Stimulated activated CD4-positive, alpha-beta T cell treated with anti-CD3 and anti-CD28 coated beads, Interleukin-1b, Interleukin-23, amount 100 ng/mL, for 24 hours (primary cell): ENCODE results near the gene XRCC1.
"Not testable (repeated sequence)": the region's sequence is repeated elsewhere in the genome, so short reads cannot be mapped to it uniquely, and the experiment has no call there.

ENCODE experiments used
- DNase-seq, 4 experiments: peaks; one replicate each; pipeline ENCODE4 v3.0.0-alpha.2; 2020; ENCODE audit warnings: low read depth in 4 of 4, low spot score in 1 of 4

The XRCC1 gene

DNA sequence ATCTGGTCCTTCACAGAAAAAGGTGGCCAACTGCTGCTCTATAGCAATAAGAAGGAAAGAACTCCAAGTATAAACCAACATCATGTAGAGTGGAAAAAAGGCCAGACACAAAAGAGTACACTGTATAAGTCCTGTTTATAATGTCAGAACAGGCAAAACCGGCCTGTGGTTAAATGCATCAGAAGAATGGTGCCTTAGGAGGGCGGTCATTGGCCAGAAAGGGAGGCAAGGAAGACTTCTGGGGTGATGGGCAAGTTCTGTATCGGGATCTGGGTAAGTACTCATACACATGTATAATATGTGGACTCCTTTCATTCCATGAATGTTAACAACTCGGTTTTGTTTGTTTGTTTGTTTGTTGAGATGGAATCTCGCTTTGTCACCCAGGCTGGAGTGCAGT lies 52.4 kb downstream of the XRCC1 start:
- DNase-seq, result no peak

DNA sequence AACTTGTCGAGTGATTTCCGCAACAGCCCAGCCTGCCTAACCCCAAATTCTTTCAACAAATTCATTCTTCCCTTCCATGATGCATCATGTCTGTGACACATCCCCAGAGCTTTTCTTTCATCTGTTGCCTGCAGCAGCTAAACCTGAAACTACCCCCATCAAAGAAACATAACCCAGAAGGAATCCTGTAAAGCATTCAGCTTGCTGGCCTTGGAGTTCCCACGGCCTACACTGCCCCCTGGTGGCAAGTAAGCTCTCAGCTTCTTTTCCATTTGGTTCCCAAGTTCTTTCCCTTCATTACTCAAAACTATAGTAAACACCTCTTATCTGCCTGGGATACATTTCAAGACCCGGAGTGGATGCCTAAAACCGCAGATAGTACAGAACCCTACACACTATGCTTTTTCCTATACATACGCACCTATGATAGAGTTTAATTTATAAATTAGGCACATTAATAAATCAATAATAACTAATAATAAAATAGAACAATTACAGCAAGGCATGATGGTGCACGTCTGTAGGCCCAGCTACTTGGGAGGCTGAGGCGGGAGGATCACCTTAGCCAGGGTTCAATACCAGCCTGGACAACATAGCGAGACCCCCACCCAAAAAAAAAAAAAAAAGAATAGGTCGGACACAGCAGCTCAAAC lies 55.8 kb downstream of the XRCC1 start:
- peak; percentile 64 to 75 (median 70) for DNase-seq

DNA sequence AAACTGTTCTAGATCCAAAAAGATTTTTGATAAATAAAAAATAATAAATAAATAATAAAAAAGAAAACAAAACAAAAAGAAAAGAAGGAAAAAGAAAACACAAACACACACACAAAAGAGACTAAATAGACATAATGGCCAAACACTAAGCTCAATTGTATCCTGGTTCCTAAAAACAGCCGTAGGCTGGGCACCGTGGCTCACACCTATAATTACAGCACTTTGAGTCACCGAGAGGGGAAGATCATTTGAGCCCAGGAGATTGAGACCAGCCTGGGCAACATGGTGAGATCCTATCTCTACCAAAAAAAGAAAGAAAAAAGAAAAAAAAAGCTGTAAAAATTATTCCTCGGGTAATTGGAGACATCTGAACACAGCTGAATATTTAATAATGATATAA lies 57.3 kb downstream of the XRCC1 start:
- no peak for DNase-seq

DNA sequence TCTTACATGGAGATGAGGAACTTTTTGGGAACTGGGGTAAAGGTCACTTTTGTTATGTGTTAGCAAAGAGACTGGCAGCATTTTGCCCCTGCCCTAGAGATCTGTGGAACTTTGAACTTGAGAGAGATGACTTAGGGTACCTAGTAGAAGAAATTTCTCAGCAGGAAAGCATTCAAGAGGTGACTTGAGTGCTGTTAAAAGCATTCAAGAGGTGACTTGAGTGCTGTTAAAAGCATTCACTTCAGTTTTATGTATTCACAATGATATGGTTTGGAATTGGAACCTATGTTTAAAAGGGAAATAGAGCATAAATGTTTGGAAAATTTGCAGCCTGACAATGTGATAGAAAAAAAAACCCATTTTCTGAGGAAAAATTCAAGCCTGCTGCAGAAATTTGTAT lies 62.9 kb downstream of the XRCC1 start:
- DNase-seq, result not testable (repeated sequence)

DNA sequence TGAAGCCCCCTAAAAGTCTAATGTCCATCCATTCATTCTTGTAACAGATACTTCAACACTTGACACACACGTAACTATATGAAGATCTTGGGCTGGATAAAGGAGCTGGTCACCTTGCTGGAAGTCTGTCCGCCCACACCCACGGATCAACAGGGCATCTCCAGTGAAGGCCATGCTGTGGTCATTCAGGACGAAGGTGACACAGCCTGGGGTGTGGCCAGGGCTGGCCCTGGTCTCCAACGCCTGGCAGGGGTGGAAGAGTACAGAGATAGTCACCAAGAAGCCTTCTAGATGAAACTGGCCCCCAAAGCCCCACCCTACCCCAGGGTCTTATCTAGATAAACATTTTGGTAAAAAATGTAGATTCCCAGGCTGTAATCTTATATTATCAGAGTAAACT lies 64.0 kb downstream of the XRCC1 start:
- no peak for DNase-seq

DNA sequence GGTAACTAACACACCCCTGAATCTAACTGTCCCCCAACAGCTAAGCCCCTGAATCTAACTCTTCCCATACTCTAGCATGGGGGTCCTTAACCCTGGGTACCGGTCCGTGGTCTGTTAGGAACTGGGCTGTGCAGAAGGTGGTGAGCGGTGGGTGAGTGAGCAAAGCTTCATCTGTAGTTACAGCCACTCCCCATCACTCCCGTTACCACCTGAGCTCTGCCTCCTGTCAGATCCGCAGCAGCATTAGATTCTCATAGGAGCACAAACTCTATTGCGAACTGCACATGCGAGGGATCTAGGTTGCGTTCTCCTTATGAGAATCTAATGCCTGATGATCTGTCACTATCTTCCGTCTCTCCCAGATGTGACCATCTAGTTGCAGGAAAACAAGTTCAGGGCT lies 64.6 kb downstream of the XRCC1 start:
- no peak for DNase-seq

DNA sequence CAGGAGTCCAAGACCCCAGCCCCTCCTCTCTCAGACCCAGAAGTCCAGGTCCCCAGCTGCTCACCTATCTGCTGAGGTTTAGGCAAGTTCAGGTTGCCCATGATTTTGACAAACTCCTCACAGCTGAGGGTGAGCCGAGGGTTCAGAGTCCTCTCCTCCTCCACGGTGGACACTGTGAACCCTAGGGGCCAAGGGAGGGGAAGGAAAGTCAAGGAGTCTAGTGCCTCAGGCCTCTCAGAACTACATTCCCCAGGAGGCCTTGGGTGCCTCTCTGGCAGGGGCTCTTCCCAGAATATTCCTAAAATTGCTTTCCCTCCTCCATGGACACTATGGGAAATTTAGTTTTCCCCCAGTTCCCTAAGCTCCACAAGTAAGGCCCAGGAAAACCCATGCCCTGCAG lies 67.4 kb downstream of the XRCC1 start:
- DNase-seq, result no peak

DNA sequence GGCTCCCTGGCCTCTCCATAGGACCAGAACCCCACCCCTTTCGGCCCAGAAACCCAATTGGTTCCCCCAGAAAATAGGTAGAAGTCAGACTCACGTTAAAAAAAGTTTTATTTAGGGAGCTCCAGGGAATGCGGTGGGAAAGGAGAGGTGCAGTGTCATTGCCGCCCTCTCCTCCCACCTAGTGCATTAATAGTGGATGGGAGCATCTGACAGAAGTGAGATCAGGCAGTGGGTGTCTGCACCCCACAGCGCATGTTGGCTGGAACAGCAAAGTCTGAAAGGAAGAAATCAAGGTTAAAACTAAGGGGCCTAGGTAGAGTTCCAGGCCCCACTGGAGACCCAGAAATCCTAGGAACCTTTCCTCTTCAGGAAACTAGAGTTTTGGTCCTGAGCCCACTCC lies 68.7 kb downstream of the XRCC1 start:
- DNase-seq, result no peak

DNA sequence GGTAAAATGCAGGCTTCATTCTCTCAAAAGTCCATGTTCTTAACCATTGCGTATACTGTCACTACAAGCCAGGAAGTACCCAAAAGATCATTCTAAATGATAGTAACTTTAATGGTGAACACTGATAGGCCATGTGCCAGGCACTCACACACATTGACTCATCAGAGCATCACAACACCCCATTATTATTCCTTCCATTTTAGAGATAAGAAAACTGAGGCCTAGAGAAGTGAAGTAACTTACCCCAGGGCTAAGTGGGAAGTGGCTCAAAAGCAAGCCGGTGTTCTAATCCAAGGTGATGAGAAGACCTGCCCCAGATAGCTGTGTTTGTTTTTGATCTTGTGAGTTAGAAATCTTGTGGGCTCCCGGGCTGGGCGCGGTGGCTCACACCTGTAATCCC lies 69.4 kb downstream of the XRCC1 start:
- DNase-seq, result no peak

DNA sequence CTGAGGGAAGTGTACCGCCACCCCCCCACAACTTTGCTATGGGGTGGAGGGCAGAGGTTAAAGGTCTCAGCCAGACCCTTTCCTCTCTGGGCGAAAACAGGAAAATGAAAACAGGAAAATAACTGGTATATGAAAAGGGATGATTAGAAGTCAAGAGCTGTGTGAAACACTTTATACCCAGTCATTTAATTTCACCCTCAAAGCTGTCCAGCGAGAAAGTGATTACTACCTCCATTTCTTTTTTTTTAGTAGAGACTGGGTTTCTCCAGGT lies 70.2 kb downstream of the XRCC1 start:
- no peak for DNase-seq

DNA sequence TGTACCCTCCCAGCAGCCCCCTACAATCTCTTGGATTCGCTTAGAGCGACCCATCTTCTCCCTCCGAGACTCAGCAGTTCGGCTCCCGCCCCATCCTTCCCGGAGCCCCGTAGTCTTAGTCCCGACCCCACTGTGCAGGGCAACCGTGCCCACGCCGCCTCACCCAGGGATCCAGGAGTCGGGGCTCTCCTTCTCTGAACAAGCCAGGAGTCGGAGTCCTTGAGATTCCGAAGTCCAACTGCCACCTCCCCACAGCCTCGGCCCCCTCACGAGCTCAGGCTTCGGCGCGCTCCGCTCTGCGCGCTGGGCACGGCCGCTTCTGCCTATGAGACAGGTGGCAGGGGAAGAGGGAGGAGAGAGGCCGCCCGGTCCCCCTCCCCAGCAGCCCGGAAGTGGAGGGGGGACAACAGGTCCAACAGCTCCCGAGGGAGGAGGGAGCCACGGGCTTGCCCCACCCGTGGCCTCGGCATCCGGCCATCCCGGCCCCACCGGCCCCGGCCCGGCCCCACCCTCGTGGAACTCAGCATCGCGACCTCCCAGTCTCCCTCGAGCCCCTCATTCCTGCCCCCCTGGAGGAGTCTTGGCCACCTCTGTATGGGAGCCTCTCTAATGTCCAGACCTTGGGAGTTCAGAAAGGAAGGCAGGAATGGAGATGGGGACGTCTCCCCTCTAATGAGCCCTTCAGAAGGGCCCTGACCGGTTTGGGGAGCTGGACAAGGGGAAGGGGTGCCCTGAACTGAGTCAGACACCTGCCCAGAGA lies 70.7 kb downstream of the XRCC1 start, which contains the start of gene PHLDB3:
Gene PHLDB3 (minus strand): TSS at position 321 of the 760 bp plus-strand sequence. CDS start 628 bp downstream, outside the sequence.
- DNase-seq, result no peak

DNA sequence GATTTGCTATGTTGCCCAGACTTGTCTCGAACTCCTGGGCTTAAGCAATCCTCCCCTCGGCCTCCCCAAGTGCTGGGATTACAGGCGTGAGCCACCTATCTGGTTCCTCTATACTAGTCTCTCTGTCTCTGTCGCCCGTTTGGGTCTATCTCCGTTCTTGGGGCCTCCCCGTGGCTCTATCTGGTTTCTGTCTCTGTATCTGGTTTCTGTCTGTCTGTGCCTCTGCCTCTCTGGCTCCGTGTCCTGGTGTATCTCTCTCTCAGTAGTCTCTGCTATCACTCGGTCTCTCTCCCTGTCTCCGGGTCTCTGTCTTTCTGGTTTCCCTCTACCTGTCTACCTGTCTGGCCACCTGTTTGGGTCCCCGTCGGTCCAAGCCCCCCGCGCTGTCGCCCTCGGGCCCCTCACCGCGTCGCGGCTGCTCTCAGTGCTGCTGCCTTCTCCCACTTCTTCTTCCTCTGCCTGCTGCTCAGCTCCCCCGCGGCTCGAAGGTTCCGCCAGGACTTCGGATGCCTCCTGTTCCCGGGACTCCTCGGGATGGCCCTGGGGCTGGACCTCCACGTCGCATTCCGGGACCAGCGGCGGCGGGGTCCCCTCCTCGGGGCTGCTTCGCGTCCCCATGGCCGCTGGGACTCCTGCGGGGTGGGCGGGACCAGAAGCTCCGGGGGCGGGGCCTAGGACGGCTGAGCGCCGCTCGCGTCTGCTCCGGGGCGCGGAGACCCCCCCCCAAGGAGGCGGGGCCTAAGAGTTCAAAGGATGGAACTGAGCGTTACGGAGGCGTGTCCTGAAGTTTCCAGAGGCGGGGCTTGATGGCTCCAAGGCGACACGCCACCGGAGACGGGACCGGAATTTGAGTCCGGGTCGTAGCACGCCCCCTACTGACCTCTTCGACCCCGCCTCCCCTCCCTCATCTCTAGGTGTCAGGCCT lies 71.6 kb downstream of the XRCC1 start:
- DNase-seq, result peak; percentile 98 to 100 (median 98)

DNA sequence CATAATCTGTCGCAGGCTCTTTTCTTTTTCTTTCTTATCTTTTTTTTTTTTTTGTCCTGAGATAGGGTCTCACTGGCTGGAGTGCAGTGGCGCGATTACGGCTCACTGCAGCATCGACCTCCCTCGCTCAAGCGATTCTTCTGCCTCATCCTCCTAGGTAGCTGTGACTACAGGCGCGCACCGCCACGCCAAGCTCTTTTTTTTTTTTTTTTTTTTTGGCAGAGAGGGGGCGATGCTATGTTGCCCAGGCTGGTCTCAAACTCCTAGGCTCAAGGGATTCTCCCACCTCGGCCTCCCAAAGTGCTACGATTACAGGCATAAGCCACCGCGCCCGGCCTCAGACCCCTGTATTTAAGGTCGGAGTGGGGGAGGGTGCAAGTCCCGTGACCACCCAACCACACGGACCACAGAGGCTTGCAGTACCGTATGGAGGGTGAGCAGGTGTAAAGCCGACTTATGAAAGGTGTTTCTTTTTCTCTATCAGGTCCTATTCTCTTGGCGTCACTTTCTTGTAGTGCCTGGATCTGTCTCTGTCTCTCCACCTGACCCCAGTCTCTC lies 72.8 kb downstream of the XRCC1 start:
- DNase-seq, result no peak

DNA sequence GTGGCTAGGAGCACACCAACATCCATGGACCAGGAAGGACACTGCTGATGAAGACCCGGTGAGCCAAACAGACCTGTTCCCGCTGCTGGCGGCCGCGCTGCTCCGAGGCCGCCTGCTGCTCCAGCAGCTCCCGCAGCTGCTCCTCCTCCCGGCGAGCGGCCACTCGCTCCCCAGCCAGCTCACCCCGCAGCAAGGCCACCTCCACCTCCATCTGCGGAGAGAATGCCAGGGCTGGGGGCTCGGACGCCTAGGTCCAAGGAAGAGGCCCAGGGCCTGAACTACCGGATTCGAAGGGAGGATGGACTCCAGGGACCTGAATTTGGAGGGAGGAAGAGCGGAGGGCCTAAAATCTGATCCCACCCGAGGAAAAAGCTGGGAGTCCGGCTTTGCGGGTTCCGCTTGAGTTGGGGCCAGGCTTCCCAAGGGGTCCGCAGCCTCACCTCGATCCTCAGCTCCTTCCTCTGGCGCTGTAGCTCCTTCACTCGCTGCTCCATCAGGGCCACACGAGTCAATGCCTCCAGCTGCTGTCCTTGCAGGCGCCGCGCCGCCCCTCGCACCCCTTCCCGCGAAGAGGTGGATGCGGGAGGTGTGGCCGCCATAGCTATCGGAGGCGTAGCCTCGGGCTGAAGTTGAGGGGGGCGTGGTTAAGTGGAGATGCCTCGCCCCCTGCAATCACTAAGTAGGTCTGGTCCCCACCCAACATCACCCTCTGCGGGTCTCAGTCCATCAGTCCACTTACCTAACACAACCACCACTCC lies 73.5 kb downstream of the XRCC1 start:
- no peak for DNase-seq

DNA sequence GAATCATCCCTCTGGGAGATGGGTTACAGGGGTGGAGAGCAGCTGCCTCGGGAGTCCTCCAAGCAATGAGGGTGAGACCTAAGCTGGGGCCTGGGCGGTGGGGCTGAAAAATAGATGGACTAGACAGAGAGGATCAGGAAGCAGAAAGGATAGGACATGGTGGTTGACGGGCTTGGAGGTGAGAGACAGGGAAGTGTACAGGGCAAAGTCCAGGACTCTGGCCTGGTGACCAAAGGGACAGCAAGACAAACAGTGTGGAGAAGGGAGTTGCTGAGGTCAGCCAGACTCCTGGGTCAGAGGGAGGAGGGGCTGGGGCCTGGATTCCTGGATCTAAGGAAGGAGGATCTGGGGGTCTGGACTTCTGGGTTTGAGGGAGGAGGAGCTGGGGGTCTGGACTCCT lies 76.3 kb downstream of the XRCC1 start:
- no peak for DNase-seq

DNA sequence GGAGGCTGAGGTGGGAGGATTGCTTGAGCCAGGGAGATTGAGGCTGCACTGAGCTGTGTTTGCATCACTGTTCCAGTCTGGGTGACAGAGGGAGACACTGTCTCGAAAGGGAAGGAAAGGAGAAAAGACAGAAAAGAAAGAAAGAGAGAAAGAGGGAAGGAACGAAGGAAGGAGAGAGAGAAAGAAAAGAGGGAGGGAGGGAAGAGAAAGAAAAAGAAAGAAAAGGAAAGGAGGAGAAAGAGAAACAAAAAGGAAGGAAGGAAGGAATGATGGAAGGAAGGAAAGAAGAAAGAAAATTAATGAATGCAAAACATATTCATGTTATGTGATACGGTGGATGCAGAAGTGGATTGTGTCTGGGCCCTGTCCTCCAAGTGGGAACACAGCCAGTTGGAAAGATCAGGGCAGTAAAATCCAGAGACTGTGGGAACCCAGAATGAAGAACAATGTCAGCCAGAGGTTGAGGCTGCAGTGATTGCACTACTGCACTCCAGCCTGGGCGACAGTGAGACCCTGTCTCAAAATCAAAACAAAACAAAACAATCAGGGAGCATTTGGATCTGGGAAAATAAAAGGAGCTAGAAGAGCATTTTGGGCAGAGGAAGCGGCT lies 77.0 kb downstream of the XRCC1 start:
- DNase-seq, result no peak

DNA sequence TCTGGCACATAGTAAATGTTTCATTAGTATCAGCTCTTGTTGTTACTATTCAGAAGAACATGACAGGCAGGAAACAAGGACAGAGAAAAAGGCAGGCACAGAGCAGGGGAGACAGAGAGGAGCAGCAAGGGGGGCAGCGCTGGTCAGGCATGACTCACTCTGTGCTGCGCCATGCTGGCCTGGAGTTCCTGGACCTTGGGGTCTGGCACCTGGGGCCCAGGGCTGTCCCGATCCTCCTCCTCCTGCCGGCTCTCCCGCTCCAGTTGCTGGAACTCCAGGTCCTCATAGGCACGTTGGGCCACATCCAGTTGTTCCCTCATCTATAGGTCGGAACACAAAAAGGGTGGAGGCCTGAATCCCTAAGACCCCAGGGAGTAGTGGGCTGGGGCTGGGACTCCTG lies 78.4 kb downstream of the XRCC1 start:
- no peak for DNase-seq

DNA sequence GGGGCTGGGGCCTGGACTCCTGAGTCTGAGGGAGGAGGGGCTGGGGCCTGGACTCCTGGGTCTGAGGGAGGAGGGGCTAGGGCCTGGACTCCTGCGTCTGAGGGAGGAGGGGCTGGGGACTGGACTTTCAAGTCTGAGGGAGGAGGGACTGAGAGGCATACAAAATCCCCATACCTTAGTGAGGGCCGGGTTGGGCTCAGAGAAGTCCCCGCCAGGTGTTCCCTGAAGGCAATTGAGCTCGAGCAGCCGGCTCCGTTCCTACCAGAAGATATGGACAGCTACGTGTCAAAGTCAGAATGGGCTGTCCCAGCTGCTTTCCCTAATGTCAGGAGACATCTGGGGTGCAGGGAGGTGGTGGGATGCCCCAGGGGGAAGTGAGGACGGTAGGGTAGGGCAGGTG lies 80.2 kb downstream of the XRCC1 start:
- DNase-seq, result no peak
